ENCODE results near the gene MAP7D2.

DNA sequence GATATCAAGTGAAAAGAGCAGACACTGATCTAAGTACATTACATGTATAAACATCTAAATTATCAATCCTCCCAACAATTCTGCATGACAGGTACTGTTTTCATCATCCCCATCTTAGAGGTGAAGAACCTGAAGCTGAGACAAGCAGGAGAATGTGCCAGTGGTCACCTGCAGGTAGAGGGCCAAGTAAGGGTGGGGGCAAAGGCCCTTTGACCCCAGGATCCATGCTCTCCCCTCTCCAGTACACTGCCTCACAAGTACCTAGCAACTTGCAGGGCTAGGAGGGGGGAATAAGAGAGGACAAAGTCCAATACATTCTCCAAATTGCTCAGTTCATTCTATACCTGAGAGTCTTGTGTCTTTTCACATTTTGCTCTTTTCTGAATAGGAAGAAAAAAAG, 8.3 kb upstream of the MAP7D2 start:
- TF ChIP-seq CTCF (IDR thresholded peaks at IDR 0.05) (no peak), POLR2A (IDR thresholded peaks at IDR 0.05; ENCODE audit: low read depth) (no peak), EP300 (IDR thresholded peaks at IDR 0.05) (no peak), POLR2AphosphoS5 (IDR thresholded peaks at IDR 0.05) (no peak)

Data from esophagus muscularis mucosa (tissue), 4 donors.